BE2C (cell line): ENCODE results near the gene RRBP1.

Experiments used
- DNase-seq: peaks from one replicate; pipeline ENCODE4 v3.0.0-alpha.2; 2020
- H3K27me3 ChIP-seq: fragments of 250-450 bp; sonication (Bioruptor Pico); 2 replicates; pipeline ENCODE4 v1.5.1; 2020; ENCODE audit warnings: mild to moderate bottlenecking
- H3K36me3 ChIP-seq: fragments of 250-450 bp; sonication (Bioruptor Pico); 2 replicates; pipeline ENCODE4 v1.5.1; 2020; ENCODE audit warnings: mild to moderate bottlenecking
- H3K4me1 ChIP-seq: fragments of 250-450 bp; sonication (Bioruptor Pico); 2 replicates; pipeline ENCODE4 v1.5.1; 2020
- H3K4me3 ChIP-seq: 2 replicates; pipeline ENCODE4 v1.5.1; 2011; ENCODE audit warnings: low read depth, low read length
- H3K9me3 ChIP-seq: fragments of 250-450 bp; sonication (Bioruptor Pico); 2 replicates; pipeline ENCODE4 v1.5.1; 2020
- TF ChIP-seq, protein P1 (sequence below): IDR thresholded peaks from 2 replicates; pipeline ENCODE4 v1.5.1; 2012; ENCODE audit warnings: mild to moderate bottlenecking, low read depth, low read length

Gene RRBP1

DNA sequence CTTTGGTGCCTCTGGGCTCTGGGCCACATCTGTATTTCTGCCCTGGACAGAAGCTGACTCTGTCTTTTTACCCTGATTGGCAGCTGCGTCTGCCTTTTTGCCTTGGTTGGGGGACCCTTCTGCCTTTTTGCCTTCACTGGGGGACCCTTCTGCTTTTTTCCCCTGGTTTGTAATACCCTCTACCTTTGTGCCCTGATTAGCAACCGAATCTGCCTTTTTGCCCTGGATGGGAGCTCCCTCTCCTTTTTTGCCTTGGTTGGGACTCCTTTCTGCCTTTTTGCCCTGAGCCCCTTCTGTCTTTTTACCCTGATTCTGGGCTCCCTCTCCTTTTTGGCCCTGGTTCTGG is 23.4 kb downstream of the RRBP1 start:
- H3K36me3 ChIP-seq: no peaks in the 10 kb centered on the region
- no peaks in the 10 kb centered on the region for H3K4me1 ChIP-seq
- no peak overlapping the region for H3K4me3 ChIP-seq
- no peak for DNase-seq
- no peaks in the 10 kb centered on the region for H3K27me3 ChIP-seq
- H3K9me3 ChIP-seq: no peaks in the 10 kb centered on the region
- TF ChIP-seq, protein P1, sequence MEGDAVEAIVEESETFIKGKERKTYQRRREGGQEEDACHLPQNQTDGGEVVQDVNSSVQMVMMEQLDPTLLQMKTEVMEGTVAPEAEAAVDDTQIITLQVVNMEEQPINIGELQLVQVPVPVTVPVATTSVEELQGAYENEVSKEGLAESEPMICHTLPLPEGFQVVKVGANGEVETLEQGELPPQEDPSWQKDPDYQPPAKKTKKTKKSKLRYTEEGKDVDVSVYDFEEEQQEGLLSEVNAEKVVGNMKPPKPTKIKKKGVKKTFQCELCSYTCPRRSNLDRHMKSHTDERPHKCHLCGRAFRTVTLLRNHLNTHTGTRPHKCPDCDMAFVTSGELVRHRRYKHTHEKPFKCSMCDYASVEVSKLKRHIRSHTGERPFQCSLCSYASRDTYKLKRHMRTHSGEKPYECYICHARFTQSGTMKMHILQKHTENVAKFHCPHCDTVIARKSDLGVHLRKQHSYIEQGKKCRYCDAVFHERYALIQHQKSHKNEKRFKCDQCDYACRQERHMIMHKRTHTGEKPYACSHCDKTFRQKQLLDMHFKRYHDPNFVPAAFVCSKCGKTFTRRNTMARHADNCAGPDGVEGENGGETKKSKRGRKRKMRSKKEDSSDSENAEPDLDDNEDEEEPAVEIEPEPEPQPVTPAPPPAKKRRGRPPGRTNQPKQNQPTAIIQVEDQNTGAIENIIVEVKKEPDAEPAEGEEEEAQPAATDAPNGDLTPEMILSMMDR: no peak

DNA sequence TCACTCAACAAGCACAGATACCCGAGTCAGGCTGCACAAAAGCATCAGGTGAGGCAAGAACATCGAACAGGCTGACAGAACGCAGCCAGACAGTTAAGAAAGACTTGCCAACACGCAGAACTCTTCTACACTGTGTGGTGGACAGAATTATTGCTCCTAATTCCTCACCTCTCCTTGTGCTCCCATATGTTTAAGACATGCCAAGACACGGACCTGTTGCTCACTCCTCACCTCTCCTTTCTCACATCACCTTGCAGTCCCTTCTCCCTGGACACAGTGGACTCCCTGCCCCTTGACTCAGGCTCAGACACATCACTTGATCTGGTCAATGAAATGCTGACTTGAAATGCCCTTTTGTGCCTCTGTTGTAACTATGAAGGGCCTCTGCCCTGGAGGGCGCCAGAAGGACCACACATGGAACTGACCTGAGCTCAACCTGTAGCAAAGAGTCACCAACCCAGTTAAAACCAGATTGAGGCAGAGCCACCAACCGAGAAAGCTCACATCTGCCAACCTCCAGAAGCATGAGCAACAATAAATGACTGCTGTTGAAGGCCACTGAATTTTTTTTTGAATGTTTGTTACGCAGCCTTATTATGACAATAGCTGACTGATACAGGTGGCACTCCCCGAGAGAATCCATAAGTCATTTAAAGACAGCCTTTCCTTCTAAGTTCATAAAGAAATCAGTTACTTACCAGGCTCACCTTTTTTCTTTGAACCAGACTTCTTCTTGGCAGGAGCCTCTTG is 24.0 kb downstream of the RRBP1 start:
- Histone ChIP-seq H3K27me3 (no peaks in the 10 kb centered on the region), H3K4me3 (no peak overlapping the region), H3K36me3 (no peaks in the 10 kb centered on the region), H3K9me3 (no peaks in the 10 kb centered on the region), H3K4me1 (no peaks in the 10 kb centered on the region)
- TF ChIP-seq, protein P1: no peak
- DNase-seq: no peak

DNA sequence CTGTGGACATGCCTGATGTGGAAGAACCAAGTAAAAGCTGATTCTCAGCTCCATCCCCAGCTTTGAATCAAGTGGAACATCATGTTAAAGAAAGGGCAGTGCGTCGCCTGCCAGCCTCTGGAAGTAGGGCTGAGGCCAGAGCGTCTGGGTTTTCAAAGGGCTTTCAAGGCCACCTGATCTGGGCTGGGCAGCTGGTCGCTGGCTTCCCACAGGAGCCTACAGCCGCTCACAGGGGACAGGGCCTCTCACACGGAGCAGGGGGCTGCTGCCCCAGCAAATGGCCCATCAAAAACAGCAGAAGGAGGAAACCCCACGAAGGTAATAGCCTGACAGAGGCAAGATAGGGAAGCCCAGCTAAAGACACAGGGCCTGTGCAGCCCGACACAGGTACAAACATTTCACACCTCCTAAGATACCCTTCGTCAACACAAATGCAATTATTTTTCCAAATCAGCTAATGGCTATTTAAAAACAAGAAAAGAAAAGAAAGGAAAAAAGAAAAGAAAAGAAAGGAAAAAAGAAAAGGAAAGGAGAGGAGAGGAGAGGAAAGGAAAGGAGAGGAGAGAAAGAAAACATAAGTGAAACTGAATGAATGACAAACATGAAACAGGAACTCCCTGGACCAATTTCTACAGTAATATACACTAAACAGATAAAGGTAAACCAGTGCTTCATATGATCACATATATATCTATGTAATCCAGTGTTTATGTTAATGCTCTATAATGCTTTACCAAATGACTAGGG is 24.8 kb downstream of the RRBP1 start:
- H3K9me3 ChIP-seq: no peaks in the 10 kb centered on the region
- no peaks in the 10 kb centered on the region for H3K27me3 ChIP-seq
- DNase-seq: no peak
- TF ChIP-seq, protein P1: no peak
- H3K4me1 ChIP-seq: no peaks in the 10 kb centered on the region
- H3K4me3 ChIP-seq: no peak overlapping the region
- no peaks in the 10 kb centered on the region for H3K36me3 ChIP-seq

DNA sequence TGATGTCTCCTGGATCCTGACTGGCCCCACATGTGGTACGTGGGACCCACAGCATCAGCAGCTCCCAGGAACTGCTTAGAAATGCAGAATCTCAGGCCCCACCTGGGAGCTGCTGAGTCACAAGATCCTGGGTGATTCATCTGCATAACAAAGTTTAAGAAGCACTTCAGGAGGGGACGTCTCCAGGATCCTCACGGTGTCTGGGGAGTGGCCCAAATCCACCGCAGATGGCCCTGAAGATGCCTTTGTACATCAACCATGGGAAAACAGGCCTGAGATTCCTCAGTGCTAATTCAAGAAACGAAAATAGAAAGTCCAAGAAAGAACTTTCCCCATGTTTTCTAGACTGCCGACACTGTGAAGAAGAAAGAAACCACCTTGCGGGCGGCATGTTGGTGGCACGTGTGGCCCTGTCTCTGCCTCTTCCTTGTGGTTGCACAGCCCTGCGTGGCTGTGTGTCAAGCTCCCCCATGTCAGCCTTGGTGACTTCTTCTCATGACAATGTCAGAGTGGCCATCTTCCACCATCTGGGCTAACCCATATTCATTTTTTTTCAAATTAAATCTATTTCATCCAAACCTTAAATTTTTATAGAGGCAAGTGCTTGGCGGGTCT is 26.1 kb downstream of the RRBP1 start:
- TF ChIP-seq, protein P1: no peak
- Histone ChIP-seq H3K4me1 (no peaks in the 10 kb centered on the region), H3K36me3 (no peaks in the 10 kb centered on the region), H3K27me3 (no peaks in the 10 kb centered on the region), H3K9me3 (no peaks in the 10 kb centered on the region), H3K4me3 (no peak overlapping the region)
- no peak for DNase-seq

DNA sequence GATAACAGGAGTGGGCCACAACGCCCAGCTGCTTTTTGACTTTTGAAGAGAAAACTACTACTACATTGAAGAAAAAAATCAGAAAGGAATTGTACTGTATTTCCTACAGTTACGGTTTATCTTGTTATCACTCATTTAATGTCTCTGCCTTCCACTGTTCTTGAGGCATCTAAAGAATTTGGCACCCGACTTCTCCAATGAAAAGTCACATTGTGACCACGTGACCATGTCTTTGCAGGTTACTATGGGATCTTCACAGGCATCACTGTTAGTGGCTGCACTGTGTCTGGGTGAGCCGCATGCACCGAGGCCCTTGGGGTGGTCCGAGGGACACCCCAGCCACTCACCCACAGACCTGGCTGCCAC is 26.8 kb downstream of the RRBP1 start:
- H3K27me3 ChIP-seq: no peaks in the 10 kb centered on the region
- H3K4me1 ChIP-seq: no peaks in the 10 kb centered on the region
- no peak overlapping the region for H3K4me3 ChIP-seq
- no peaks in the 10 kb centered on the region for H3K9me3 ChIP-seq
- TF ChIP-seq, protein P1: no peak
- no peaks in the 10 kb centered on the region for H3K36me3 ChIP-seq
- DNase-seq: no peak
